ENCODE data around the gene SOD1.

SOD1 gene

GRCh38 chr21:31711745-31712285 lies 52.3 kb downstream of the SOD1 start:
- POLR2A ChIA-PET = no interaction called here
- CTCF ChIA-PET = no interaction called here
- DNase-seq (ENCODE audit: low read depth, low spot score) = no peak
- TF ChIP-seq CTCF (IDR thresholded peaks at IDR 0.05; ENCODE audit: insufficient read depth, low read length, missing control alignments) = no peak
- H3K4me3 ChIP-seq (ENCODE audit: low read depth, low read length) = no peak overlapping the region

- ChIA-PET POLR2A (no interaction called here), CTCF (no interaction called here)
- H3K4me3 ChIP-seq (ENCODE audit: low read depth, low read length) = no peak overlapping the region
- no peak for DNase-seq (ENCODE audit: low read depth, low spot score)
- no peak for TF ChIP-seq CTCF (IDR thresholded peaks at IDR 0.05; ENCODE audit: insufficient read depth, low read length, missing control alignments)
These were observed 53.6 kb downstream of the SOD1 start for GRCh38 chr21:31713115-31713514.

GRCh38 chr21:31713973-31714740 lies 54.7 kb downstream of the SOD1 start:
- ChIA-PET CTCF (no interaction called here), POLR2A (no interaction called here)
- no peak overlapping the region for H3K4me3 ChIP-seq (ENCODE audit: low read depth, low read length)
- no peak for TF ChIP-seq CTCF (IDR thresholded peaks at IDR 0.05; ENCODE audit: insufficient read depth, low read length, missing control alignments)
- no peak for DNase-seq (ENCODE audit: low read depth, low spot score)

GRCh38 chr21:31714741-31715365 lies 55.4 kb downstream of the SOD1 start:
- CTCF ChIA-PET = no interaction called here
- no peak overlapping the region for H3K4me3 ChIP-seq (ENCODE audit: low read depth, low read length)
- TF ChIP-seq CTCF (IDR thresholded peaks at IDR 0.05; ENCODE audit: insufficient read depth, low read length, missing control alignments) = no peak
- no peak for DNase-seq (ENCODE audit: low read depth, low spot score)
- POLR2A ChIA-PET = no interaction called here

- TF ChIP-seq CTCF (IDR thresholded peaks at IDR 0.05; ENCODE audit: insufficient read depth, low read length, missing control alignments) = no peak
- ChIA-PET POLR2A (no interaction called here), CTCF (no interaction called here)
- no peak for DNase-seq (ENCODE audit: low read depth, low spot score)
- no peak overlapping the region for H3K4me3 ChIP-seq (ENCODE audit: low read depth, low read length)
These were observed 56.6 kb downstream of the SOD1 start for GRCh38 chr21:31716106-31716505.
